IMR-90 (cell line): ENCODE measurements around the gene PDE11A. TPM values are rescaled to one million over a fixed set of nuclear protein-coding genes. Genes with fewer than 3 reads are reported as not detected.

Experiments
- ATAC-seq: fragments of 200-7000 bp; cut with Tn5 transposase; 2 replicates; pipeline ENCODE4 v1.9.1; 2020; ENCODE audit warnings: low read depth, mild to moderate bottlenecking, moderate library complexity
- BruUV-seq: library from RNA; stranded (reverse); fragments of 400-500 nt; replicated peaks from 2 replicates; lab custom pipeline; 2021; lab: Mats Ljungman, UMichigan
- CTCF ChIA-PET: fragments of 300-600 bp; formaldehyde crosslinking; extraction: SDS; loops from one replicate; lab custom pipeline; 2021; ENCODE audit warnings: antibody characterized with exemption; lab: Yijun Ruan, JAX
- POLR2A ChIA-PET: fragments of 300-600 bp; sonication (Branson Sonifier 250); formaldehyde crosslinking; loops from one replicate; lab custom pipeline; 2022; ENCODE audit warnings: antibody characterized with exemption; ENCODE audit not compliant: unreplicated experiment; lab: Charles Lee
- DNase-seq: peaks from one replicate; pipeline ENCODE4 v3.0.0; 2013
- H2AFZ ChIP-seq: replicated peaks from 2 replicates; pipeline ENCODE3; 2013; ENCODE audit warnings: low read length, mild to moderate bottlenecking; ENCODE audit not compliant: poor library complexity
- H2AK5ac ChIP-seq: 2 replicates; pipeline ENCODE4 v1.6.1; 2013; ENCODE audit warnings: low read depth, low read length, inconsistent platforms
- H2AK9ac ChIP-seq: replicated peaks from 2 replicates; pipeline ENCODE3; 2013; ENCODE audit warnings: mild to moderate bottlenecking, low read depth, low read length, moderate library complexity; ENCODE audit not compliant: poor library complexity
- H2BK120ac ChIP-seq: 2 replicates; pipeline ENCODE4 v1.6.1; 2013; ENCODE audit warnings: low read depth, low read length, inconsistent platforms
- H2BK15ac ChIP-seq: 3 replicates; pipeline ENCODE4 v1.6.1; 2013; ENCODE audit warnings: low read depth, low read length, inconsistent platforms
- H2BK20ac ChIP-seq: 2 replicates; pipeline ENCODE4 v1.6.1; 2013; ENCODE audit warnings: low read depth, mild to moderate bottlenecking, inconsistent platforms, low read length, moderate library complexity
- H2BK5ac ChIP-seq: 2 replicates; pipeline ENCODE4 v1.6.1; 2013; ENCODE audit warnings: mild to moderate bottlenecking, low read depth, low read length, inconsistent platforms; ENCODE audit not compliant: poor library complexity, severe bottlenecking
- H3K14ac ChIP-seq: replicated peaks from 2 replicates; pipeline ENCODE4 v1.6.1; 2013; ENCODE audit warnings: low read depth, low read length, inconsistent platforms
- H3K18ac ChIP-seq: 2 replicates; pipeline ENCODE4 v1.6.1; 2013; ENCODE audit warnings: low read depth, low read length, control low read depth
- H3K23ac ChIP-seq: 2 replicates; pipeline ENCODE4 v1.6.1; 2013; ENCODE audit warnings: low read depth, low read length, inconsistent platforms
- H3K27ac ChIP-seq: 2 replicates; pipeline ENCODE4 v1.5.1; 2013; ENCODE audit warnings: mild to moderate bottlenecking, control low read depth, low read length; ENCODE audit not compliant: insufficient read depth
- H3K27me3 ChIP-seq: 2 replicates; pipeline ENCODE4 v1.6.1; 2013; ENCODE audit warnings: low read length; ENCODE audit not compliant: control insufficient read depth, insufficient read depth
- H3K36me3 ChIP-seq: 2 replicates; pipeline ENCODE4 v1.6.1; 2013; ENCODE audit warnings: low read length, mixed read lengths; ENCODE audit not compliant: control insufficient read depth, insufficient read depth
- H3K4ac ChIP-seq: 2 replicates; pipeline ENCODE4 v1.6.1; 2013; ENCODE audit warnings: low read depth, low read length, inconsistent platforms
- H3K4me1 ChIP-seq: 2 replicates; pipeline ENCODE4 v1.6.1; 2013; ENCODE audit warnings: low read length, mixed read lengths; ENCODE audit not compliant: control insufficient read depth, insufficient read depth
- H3K4me2 ChIP-seq: 2 replicates; pipeline ENCODE4 v1.6.1; 2013; ENCODE audit warnings: low read depth, mild to moderate bottlenecking, control low read depth, low read length, moderate library complexity
- H3K4me3 ChIP-seq: 2 replicates; pipeline ENCODE4 v1.5.1; 2013; ENCODE audit warnings: low read depth, mild to moderate bottlenecking, control low read depth, low read length, moderate library complexity; ENCODE audit not compliant: insufficient read depth
- H3K56ac ChIP-seq: 2 replicates; pipeline ENCODE4 v1.6.1; 2013; ENCODE audit warnings: low read length, inconsistent platforms; ENCODE audit not compliant: insufficient read depth; ENCODE audit errors: extremely low read depth
- H3K79me1 ChIP-seq, 2 experiments: 2 replicates each; pipeline ENCODE4 v1.6.1; 2013; ENCODE audit warnings: low read length in 2 of 2, inconsistent platforms in 1 of 2, low read depth in 1 of 2
- H3K9ac ChIP-seq: 2 replicates; pipeline ENCODE4 v1.6.1; 2013; ENCODE audit warnings: low read depth, low read length, control low read depth
- H3K9me1 ChIP-seq: 2 replicates; pipeline ENCODE4 v1.6.1; 2013; ENCODE audit warnings: low read length, inconsistent platforms; ENCODE audit not compliant: insufficient read depth
- H3K9me3 ChIP-seq: 2 replicates; pipeline ENCODE4 v1.6.1; 2013; ENCODE audit warnings: low read length; ENCODE audit not compliant: control insufficient read depth, insufficient read depth
- H4K20me1 ChIP-seq: 2 replicates; pipeline ENCODE4 v1.6.1; 2013; ENCODE audit warnings: low read length, inconsistent platforms; ENCODE audit not compliant: insufficient read depth
- H4K5ac ChIP-seq: 2 replicates; pipeline ENCODE4 v1.6.1; 2013; ENCODE audit warnings: mild to moderate bottlenecking, low read depth, low read length, control low read depth
- H4K8ac ChIP-seq, 2 experiments: 2 replicates each; pipeline ENCODE4 v1.6.1; 2013; ENCODE audit warnings: low read depth in 2 of 2, low read length in 2 of 2, control low read depth in 1 of 2, inconsistent platforms in 1 of 2
- H4K91ac ChIP-seq: 2 replicates; pipeline ENCODE4 v1.6.1; 2013; ENCODE audit warnings: low read depth, low read length, inconsistent platforms; ENCODE audit not compliant: insufficient read depth
- BHLHE40 ChIP-seq: fragments of 150-350 bp; IDR thresholded peaks from 2 replicates; pipeline ENCODE4 v1.6.1; 2016; ENCODE audit warnings: mild to moderate bottlenecking, low read depth, low read length
- RFX5 ChIP-seq: IDR thresholded peaks from 2 replicates; pipeline ENCODE4 v1.8.0; 2012; ENCODE audit warnings: low read depth, mild to moderate bottlenecking, low read length, moderate library complexity
- dilution Hi-C: fragments of 300-500 bp; cut with HindIII; formaldehyde crosslinking; loops from one replicate; pipeline ENCODE4 v1.14.3; 2018; ENCODE audit warnings: low sequenced_read_pairs; ENCODE audit not compliant: unreplicated experiment
- in situ Hi-C: fragments of 300-500 bp; cut with MboI; formaldehyde crosslinking; loops from 3 replicates; pipeline ENCODE4 v1.14.3; 2019; ENCODE audit warnings: low sequenced_read_pairs, inconsistent platforms, mixed read lengths
- intact Hi-C: fragments of 100-400 bp; cut with micrococcal nuclease; formaldehyde crosslinking; loops from 2 replicates; pipeline ENCODE4 v1.10.0; 2022
- polyA plus RNA-seq, 3 experiments: library from polyadenylated mRNA; depleted of rRNA; stranded (reverse); fragments of >200 nt; gene quantifications; 2 replicates each; pipeline ENCODE4 v1.2.3, GENCODE V29; 2012; ENCODE audit warnings: low replicate concordance in 1 of 3
- total RNA-seq: library from RNA; depleted of rRNA; stranded (reverse); fragments of >200 nt; gene quantifications from 2 replicates; pipeline ENCODE4 v1.2.3, GENCODE V29; 2012
- TF ChIP-seq, protein P1 (sequence below): fragments of 150-350 bp; IDR thresholded peaks from 2 replicates; pipeline ENCODE4 v1.6.1; 2017; ENCODE audit warnings: mild to moderate bottlenecking, antibody characterized with exemption, low read length, low read depth

Gene PDE11A
- total and polyA plus RNA-seq, 2 of the 4 experiments (the other 2 are of a cell fraction), result 0.21 to 0.72 TPM

DNA sequence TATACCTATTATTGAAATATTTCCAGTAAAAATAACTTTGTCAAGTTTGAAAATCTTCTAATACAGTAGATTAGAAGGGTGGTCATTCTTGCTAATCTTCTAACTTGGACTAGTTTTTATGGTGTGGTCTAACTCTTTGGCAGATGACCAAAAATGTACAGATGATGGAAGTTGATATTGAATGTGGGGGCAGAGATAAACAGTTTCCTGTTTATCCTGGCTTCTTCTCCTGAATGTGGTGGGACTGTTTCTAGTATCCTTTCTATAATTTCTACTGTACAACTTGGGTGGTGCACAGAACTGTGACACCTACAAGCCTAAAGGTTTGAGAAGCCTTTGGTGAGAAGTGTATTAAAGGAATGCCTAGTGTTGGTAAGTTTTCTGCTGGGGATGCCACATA is 178.7 kb downstream of the PDE11A start:
- DNase-seq (no peak), ATAC-seq (no peak)
- dilution Hi-C loops (no loop called here), in situ Hi-C loops (no loop called here), intact Hi-C loops (no loop called here)
- Histone ChIP-seq H4K20me1 (no peaks in the 10 kb centered on the region), H2AK5ac (no peak overlapping the region), H4K8ac (no peak overlapping the region), H2AK9ac (no peak overlapping the region), H4K5ac (no peak overlapping the region), H2BK20ac (no peak overlapping the region), H3K4ac (no peak overlapping the region), H2BK5ac (no peak overlapping the region), H3K36me3 (no peaks in the 10 kb centered on the region), H3K4me3 (no peak overlapping the region), H2BK15ac (no peak overlapping the region), H3K27ac (no peak overlapping the region), H3K27me3 (no peaks in the 10 kb centered on the region), H3K4me1 (no peaks in the 10 kb centered on the region), H3K79me1 (no peaks in the 10 kb centered on the region), H3K14ac (no peak overlapping the region), H3K18ac (no peak overlapping the region), H3K4me2 (no peak overlapping the region), H3K9me1 (no peaks in the 10 kb centered on the region), H3K9me3 (no peaks in the 10 kb centered on the region), H2AFZ (no peak overlapping the region), H3K23ac (no peak overlapping the region), H4K91ac (no peak overlapping the region), H3K9ac (no peak overlapping the region), H2BK120ac (no peak overlapping the region), H3K56ac (no peak overlapping the region)
- ChIA-PET POLR2A (no interaction called here), CTCF (no interaction called here)
- BruUV-seq, result no TSS peak
- TF ChIP-seq RFX5 (no peak), BHLHE40 (no peak)
- TF ChIP-seq, protein P1, sequence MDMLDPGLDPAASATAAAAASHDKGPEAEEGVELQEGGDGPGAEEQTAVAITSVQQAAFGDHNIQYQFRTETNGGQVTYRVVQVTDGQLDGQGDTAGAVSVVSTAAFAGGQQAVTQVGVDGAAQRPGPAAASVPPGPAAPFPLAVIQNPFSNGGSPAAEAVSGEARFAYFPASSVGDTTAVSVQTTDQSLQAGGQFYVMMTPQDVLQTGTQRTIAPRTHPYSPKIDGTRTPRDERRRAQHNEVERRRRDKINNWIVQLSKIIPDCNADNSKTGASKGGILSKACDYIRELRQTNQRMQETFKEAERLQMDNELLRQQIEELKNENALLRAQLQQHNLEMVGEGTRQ, result no peak
